ENCODE measurements around the gene CD274.

- TF ChIP-seq CTCF (IDR thresholded peaks at IDR 0.05; ENCODE audit: low read depth, low read length): no peak
- no peak for TF ChIP-seq POLR2A (IDR thresholded peaks at IDR 0.05; ENCODE audit: extremely low read depth, insufficient read length)
- no peak for TF ChIP-seq MAX (IDR thresholded peaks at IDR 0.05; ENCODE audit: low read depth, low read length)
These were observed 64.9 kb downstream of the CD274 start for GRCh38 chr9:5515261-5515650.
